IPS-18c (cell line): ENCODE results near the gene LPIN2.
"Not testable (repeated sequence)": the region's sequence is repeated elsewhere in the genome, so short reads cannot be mapped to it uniquely, and the experiment has no call there.

ENCODE experiments used
- H3K4me3 ChIP-seq: 2 replicates; pipeline ENCODE4 v1.7.0; 2013; ENCODE audit warnings: low read depth, mild to moderate bottlenecking, low read length, moderate library complexity; ENCODE audit not compliant: insufficient read depth
- H3K9me3 ChIP-seq: one replicate; pipeline ENCODE4 v1.6.1; 2013; ENCODE audit warnings: mild to moderate bottlenecking, low read length, moderate library complexity; ENCODE audit not compliant: control insufficient read depth, insufficient read depth

The LPIN2 gene

GRCh38 chr18:3015851-3016250 lies 2.9 kb upstream of the LPIN2 start:
- no peak overlapping the region for H3K4me3 ChIP-seq
- H3K9me3 ChIP-seq = no peaks in the 10 kb centered on the region

GRCh38 chr18:3015204-3015592 lies 2.3 kb upstream of the LPIN2 start:
- Histone ChIP-seq H3K4me3 (no peak overlapping the region), H3K9me3 (no peaks in the 10 kb centered on the region)

GRCh38 chr18:3014503-3015203 lies 1.7 kb upstream of the LPIN2 start:
- Histone ChIP-seq H3K9me3 (no peaks in the 10 kb centered on the region), H3K4me3 (no peak overlapping the region)

GRCh38 chr18:3012136-3013023 lies 564 bp downstream of the LPIN2 start:
- Histone ChIP-seq H3K4me3 (peak overlapping the region; percentile 45), H3K9me3 (no peaks in the 10 kb centered on the region)

GRCh38 chr18:3010086-3010485 lies 2.9 kb downstream of the LPIN2 start:
- H3K4me3 ChIP-seq = no peak overlapping the region
- H3K9me3 ChIP-seq = no peaks in the 10 kb centered on the region

- Histone ChIP-seq H3K9me3 (no peaks in the 10 kb centered on the region), H3K4me3 (no peak overlapping the region)
Observed at GRCh38 chr18:3008541-3008940, 4.4 kb downstream of the LPIN2 start.

- no peak overlapping the region for H3K4me3 ChIP-seq
- H3K9me3 ChIP-seq = no peaks in the 10 kb centered on the region
Observed at GRCh38 chr18:3007491-3007890, 5.5 kb downstream of the LPIN2 start.

- no peaks in the 10 kb centered on the region for H3K9me3 ChIP-seq
- no peak overlapping the region for H3K4me3 ChIP-seq
Observed at GRCh38 chr18:3005462-3005861, 7.5 kb downstream of the LPIN2 start.

- H3K4me3 ChIP-seq, H3K9me3 ChIP-seq: not testable (repeated sequence)
Observed at GRCh38 chr18:3003766-3004165, 9.2 kb downstream of the LPIN2 start.

- Histone ChIP-seq H3K9me3 (no peaks in the 10 kb centered on the region), H3K4me3 (no peak overlapping the region)
Observed at GRCh38 chr18:3002732-3003131, 10.2 kb downstream of the LPIN2 start.

DNA sequence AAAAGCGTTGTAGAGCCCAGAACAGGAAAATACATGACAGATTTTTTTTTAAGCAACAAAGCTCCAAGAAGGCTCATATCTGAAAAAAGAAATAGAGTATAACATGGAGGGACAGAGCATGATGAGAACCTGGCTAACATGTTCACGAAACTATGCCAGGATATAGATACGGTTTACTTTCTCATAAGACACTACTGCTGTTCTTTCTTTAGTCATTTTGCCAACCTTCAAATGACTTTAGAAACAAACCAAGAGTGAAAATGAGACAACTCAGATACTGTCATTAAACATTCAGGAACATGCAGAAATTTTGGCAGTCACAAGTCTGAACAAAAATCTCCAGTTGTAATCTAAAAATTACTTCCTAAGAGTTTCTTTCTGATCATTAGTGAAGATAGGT lies 14.3 kb downstream of the LPIN2 start:
- Histone ChIP-seq H3K4me3 (no peak overlapping the region), H3K9me3 (no peaks in the 10 kb centered on the region)

GRCh38 chr18:2997846-2998564 lies 14.9 kb downstream of the LPIN2 start:
- H3K4me3 ChIP-seq = no peak overlapping the region
- no peaks in the 10 kb centered on the region for H3K9me3 ChIP-seq

DNA sequence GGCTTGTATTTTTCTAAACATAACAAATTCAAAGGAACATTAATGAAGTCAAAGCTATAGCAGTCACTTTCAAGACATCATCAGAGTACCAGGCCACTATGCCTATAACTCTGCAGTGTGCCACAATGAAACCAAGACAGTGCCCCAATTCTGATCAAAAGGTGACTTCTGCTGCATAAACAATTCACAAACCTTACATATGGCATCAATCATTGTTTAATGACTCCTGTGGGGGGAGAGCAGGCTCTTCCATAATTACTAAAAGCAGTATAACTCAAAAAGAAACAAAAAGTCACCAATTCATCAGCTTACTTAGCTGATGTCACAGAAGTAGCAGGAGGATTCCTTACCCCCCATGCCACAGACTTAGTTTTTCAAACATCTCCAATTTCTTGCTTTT lies 15.5 kb downstream of the LPIN2 start:
- H3K9me3 ChIP-seq = no peaks in the 10 kb centered on the region

GRCh38 chr18:2994603-2995432 lies 18.1 kb downstream of the LPIN2 start:
- Histone ChIP-seq H3K9me3 (no peaks in the 10 kb centered on the region), H3K4me3 (no peak overlapping the region)

More for the DNA sequence above, 15.5 kb downstream of the LPIN2 start:
- no peak overlapping the region for H3K4me3 ChIP-seq

GRCh38 chr18:2994020-2994589 lies 18.8 kb downstream of the LPIN2 start:
- no peaks in the 10 kb centered on the region for H3K9me3 ChIP-seq

GRCh38 chr18:2992995-2993877 lies 19.7 kb downstream of the LPIN2 start:
- H3K4me3 ChIP-seq = no peak overlapping the region
- H3K9me3 ChIP-seq = no peaks in the 10 kb centered on the region

More at GRCh38 chr18:2994020-2994589, 18.8 kb downstream of the LPIN2 start:
- H3K4me3 ChIP-seq = no peak overlapping the region
